Retinal pigment epithelial cell (primary cell): Measurements from ENCODE around the gene KIAA1958.

Experiments used
- DNase-seq: peaks from one replicate; pipeline ENCODE4 v3.0.0-alpha.2; 2010; ENCODE audit warnings: low read depth
- H3K4me3 ChIP-seq: 2 replicates; pipeline ENCODE4 v1.5.1; 2011; ENCODE audit warnings: mild to moderate bottlenecking, low read length, control low read depth, moderate library complexity
- CTCF ChIP-seq: conservative IDR thresholded peaks from 2 replicates; pipeline ENCODE4 v1.5.1; 2011; ENCODE audit warnings: low read depth, low read length, control low read depth, inconsistent platforms

Gene KIAA1958

DNA sequence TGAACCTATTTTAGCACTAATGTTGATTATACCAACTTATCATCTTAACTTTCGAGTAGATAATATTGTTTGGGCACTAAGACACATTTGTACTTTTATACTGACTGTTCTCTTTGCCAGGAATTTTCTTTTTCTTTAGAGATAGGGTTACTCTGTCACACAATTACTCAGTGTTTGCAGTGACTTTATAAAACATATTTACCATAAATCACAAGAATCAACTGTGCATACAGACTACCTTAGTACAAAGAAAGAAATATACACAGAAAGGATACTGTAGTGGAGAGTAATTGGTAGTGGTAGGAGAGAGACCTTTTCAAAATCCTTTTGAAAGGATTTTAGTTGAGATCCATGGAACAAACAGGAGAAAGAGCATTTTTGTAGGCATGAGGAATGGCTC, 40.3 kb downstream of the KIAA1958 start:
- no peak for TF ChIP-seq CTCF
- no peak for DNase-seq

GRCh38 chr9:112527959-112528358, 41.3 kb downstream of the KIAA1958 start:
- DNase-seq, result no peak
- no peak overlapping the region for H3K4me3 ChIP-seq
- TF ChIP-seq CTCF, result no peak

More for the DNA sequence above, 40.3 kb downstream of the KIAA1958 start:
- H3K4me3 ChIP-seq, result no peak overlapping the region

GRCh38 chr9:112529316-112529715, 42.7 kb downstream of the KIAA1958 start:
- H3K4me3 ChIP-seq, result no peak overlapping the region
- DNase-seq, result no peak
- no peak for TF ChIP-seq CTCF

DNA sequence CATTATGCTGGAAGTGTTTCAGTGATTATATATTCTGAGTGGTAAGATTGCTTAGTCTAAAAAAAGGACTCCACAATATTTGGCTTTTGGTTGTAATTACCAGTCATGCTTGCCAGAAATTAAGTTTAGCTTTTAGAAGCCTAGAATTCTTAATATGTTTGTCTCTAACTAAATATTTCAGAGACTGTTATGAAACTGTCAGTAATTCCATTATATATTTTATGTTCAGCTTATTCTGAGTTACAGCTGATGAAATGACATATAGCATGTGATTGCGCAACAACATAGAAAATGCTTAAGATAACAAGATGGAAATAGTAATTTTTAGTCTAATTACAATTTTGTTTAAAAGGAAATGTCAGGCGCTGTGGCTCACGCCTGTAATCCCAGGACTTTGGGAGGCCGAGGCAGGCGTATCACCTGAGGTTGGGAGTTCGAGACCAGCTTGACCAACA, 44.2 kb downstream of the KIAA1958 start:
- TF ChIP-seq CTCF, result no peak
- DNase-seq, result no peak
- no peak overlapping the region for H3K4me3 ChIP-seq

- no peak for DNase-seq
- no peak overlapping the region for H3K4me3 ChIP-seq
- TF ChIP-seq CTCF, result no peak
Observed at GRCh38 chr9:112531666-112532282, 45.1 kb downstream of the KIAA1958 start.

DNA sequence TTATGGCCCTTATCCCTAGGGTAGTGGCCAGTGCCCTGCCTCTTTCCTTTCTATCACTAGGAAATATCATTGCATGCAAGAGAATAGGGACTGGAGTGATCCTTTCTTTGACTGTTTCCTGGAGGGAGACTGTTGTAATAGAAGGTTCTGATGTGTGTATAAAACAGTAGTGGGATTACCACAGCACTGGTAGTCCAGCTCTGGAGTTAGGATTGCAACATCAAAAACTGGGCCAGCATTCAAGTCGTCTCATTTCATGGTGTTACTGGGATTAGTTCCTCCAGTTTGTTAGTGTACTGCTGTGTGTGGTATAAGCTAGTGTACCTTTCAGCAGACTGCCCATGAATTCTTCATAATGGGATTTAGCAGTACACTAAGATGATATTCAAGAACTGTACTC, 45.8 kb downstream of the KIAA1958 start:
- no peak overlapping the region for H3K4me3 ChIP-seq
- DNase-seq, result peak; percentile 64
- TF ChIP-seq CTCF, result no peak

GRCh38 chr9:112533660-112534059, 47.0 kb downstream of the KIAA1958 start:
- no peak for DNase-seq
- no peak overlapping the region for H3K4me3 ChIP-seq
- TF ChIP-seq CTCF, result no peak
